Measurements from ENCODE around the gene DNAH9.
"Not testable (repeated sequence)": the region's sequence is repeated elsewhere in the genome, so short reads cannot be mapped to it uniquely, and the experiment has no call there.

Gene DNAH9

GRCh38 chr17:11924076-11924475, 325.8 kb downstream of the DNAH9 start:
- DNase-seq (ENCODE audit: low read depth, low spot score): no peak
- ChIA-PET CTCF (no interaction called here), POLR2A (no interaction called here)
- no peak for TF ChIP-seq CTCF (IDR thresholded peaks at IDR 0.05; ENCODE audit: insufficient read depth, low read length, missing control alignments)
- H3K4me3 ChIP-seq (ENCODE audit: low read depth, low read length): no peak overlapping the region

- TF ChIP-seq CTCF (IDR thresholded peaks at IDR 0.05; ENCODE audit: insufficient read depth, low read length, missing control alignments): no peak
- no peak for DNase-seq (ENCODE audit: low read depth, low spot score)
- POLR2A ChIA-PET: no interaction called here
- CTCF ChIA-PET: no interaction called here
- no peak overlapping the region for H3K4me3 ChIP-seq (ENCODE audit: low read depth, low read length)
These were observed 327.2 kb downstream of the DNAH9 start for GRCh38 chr17:11925262-11926021.

- POLR2A ChIA-PET: no interaction called here
- no peak for TF ChIP-seq CTCF (IDR thresholded peaks at IDR 0.05; ENCODE audit: insufficient read depth, low read length, missing control alignments)
- CTCF ChIA-PET: no interaction called here
These were observed 330.2 kb downstream of the DNAH9 start for GRCh38 chr17:11928436-11928835.

GRCh38 chr17:11932337-11932898, 334.1 kb downstream of the DNAH9 start:
- TF ChIP-seq CTCF (IDR thresholded peaks at IDR 0.05; ENCODE audit: insufficient read depth, low read length, missing control alignments): no peak
- no peak overlapping the region for H3K4me3 ChIP-seq (ENCODE audit: low read depth, low read length)
- CTCF ChIA-PET: no interaction called here
- POLR2A ChIA-PET: no interaction called here
- no peak for DNase-seq (ENCODE audit: low read depth, low spot score)

More at GRCh38 chr17:11928436-11928835, 330.2 kb downstream of the DNAH9 start:
- H3K4me3 ChIP-seq (ENCODE audit: low read depth, low read length): no peak overlapping the region
- DNase-seq (ENCODE audit: low read depth, low spot score): no peak

GRCh38 chr17:11935734-11936406, 337.6 kb downstream of the DNAH9 start:
- TF ChIP-seq CTCF (IDR thresholded peaks at IDR 0.05; ENCODE audit: insufficient read depth, low read length, missing control alignments): peak; percentile 45
- no peak for DNase-seq (ENCODE audit: low read depth, low spot score)
- no peak overlapping the region for H3K4me3 ChIP-seq (ENCODE audit: low read depth, low read length)
- ChIA-PET POLR2A (no interaction called here), CTCF (interaction anchor here (0.7 to 1.6 kb wide), 9 partner anchors 9 to 1289 kb away, joined by 3 to 8 read pairs (median 3); no protein-coding TSS in a partner anchor)

GRCh38 chr17:11940904-11941303, 342.6 kb downstream of the DNAH9 start:
- H3K4me3 ChIP-seq (ENCODE audit: low read depth, low read length): no peak overlapping the region
- no peak for DNase-seq (ENCODE audit: low read depth, low spot score)
- CTCF ChIA-PET: no interaction called here
- POLR2A ChIA-PET: no interaction called here
- no peak for TF ChIP-seq CTCF (IDR thresholded peaks at IDR 0.05; ENCODE audit: insufficient read depth, low read length, missing control alignments)

- DNase-seq (ENCODE audit: low read depth, low spot score); H3K4me3 ChIP-seq (ENCODE audit: low read depth, low read length); CTCF ChIA-PET; POLR2A ChIA-PET: not testable (repeated sequence)
These were observed 344.8 kb downstream of the DNAH9 start for GRCh38 chr17:11943086-11943485.
